ENCODE data around the gene MPZL3. TPM values are rescaled to one million over a fixed set of nuclear protein-coding genes. Genes with fewer than 3 reads are reported as not detected.

The MPZL3 gene
- total and polyA plus RNA-seq, 8 donors: 5.2 to 16.3 (median 7.6) TPM

- peaks cover 5 to 81% of the 10 kb centered on the region in 2 donors for H3K4me1 ChIP-seq
- H3K9me3 ChIP-seq: no peaks in the 10 kb centered on the region
- intact Hi-C loops (cut with DNase I): no loop called here
- peak; percentile 56 for ATAC-seq
- H3K27me3 ChIP-seq: no peaks in the 10 kb centered on the region
- peak within 1 kb of the TSS in 1 of 2 donors; percentile 31 for H3K4me3 ChIP-seq
- no peak for TF ChIP-seq CTCF (IDR thresholded peaks at IDR 0.05)
- peak within 1 kb of the TSS; percentile 2 to 87 for H3K27ac ChIP-seq
- H3K36me3 ChIP-seq: no peaks in the 10 kb centered on the region
- DNase-seq: no peak
These were observed 27.5 kb downstream of the MPZL3 start, which contains the start of gene JAML for GRCh38 chr11:118224511-118225188. TSS of gene JAML (minus strand) at chr11:118225011. CDS start at chr11:118214866, 10,145 bp downstream.

- peaks cover 0 to 81% of the 10 kb centered on the region in 2 donors for H3K4me1 ChIP-seq
- H3K36me3 ChIP-seq: no peaks in the 10 kb centered on the region
- H3K4me3 ChIP-seq: peak overlapping the region in 1 of 2 donors; percentile 31
- DNase-seq: no peak
- no peaks in the 10 kb centered on the region for H3K27me3 ChIP-seq
- ATAC-seq: peak; percentile 9
- peak overlapping the region in 1 of 2 donors; percentile 81 for H3K27ac ChIP-seq
- intact Hi-C loops (cut with DNase I): no loop called here
- TF ChIP-seq CTCF (IDR thresholded peaks at IDR 0.05): no peak
- H3K9me3 ChIP-seq: no peaks in the 10 kb centered on the region
These were observed 28.2 kb downstream of the MPZL3 start for GRCh38 chr11:118223992-118224391.

- TF ChIP-seq CTCF (IDR thresholded peaks at IDR 0.05): no peak
- DNase-seq: no peak
- intact Hi-C loops (cut with DNase I): no loop called here
- H3K4me3 ChIP-seq: peak overlapping the region in 1 of 2 donors; percentile 31
- H3K27me3 ChIP-seq: no peaks in the 10 kb centered on the region
- no peaks in the 10 kb centered on the region for H3K9me3 ChIP-seq
- peak overlapping the region in 1 of 2 donors; percentile 81 for H3K27ac ChIP-seq
- peaks cover 0 to 80% of the 10 kb centered on the region in 2 donors for H3K4me1 ChIP-seq
- H3K36me3 ChIP-seq: no peaks in the 10 kb centered on the region
- no peak for ATAC-seq
These were observed 28.6 kb downstream of the MPZL3 start for GRCh38 chr11:118223570-118223969.

GRCh38 chr11:118222437-118222836 lies 29.7 kb downstream of the MPZL3 start:
- Histone ChIP-seq H3K4me3 (no peak overlapping the region), H3K4me1 (peaks cover 0 to 80% of the 10 kb centered on the region in 2 donors), H3K27me3 (no peaks in the 10 kb centered on the region), H3K36me3 (no peaks in the 10 kb centered on the region), H3K9me3 (no peaks in the 10 kb centered on the region), H3K27ac (no peak overlapping the region)
- DNase-seq (no peak), ATAC-seq (no peak)
- TF ChIP-seq CTCF (IDR thresholded peaks at IDR 0.05): no peak
- intact Hi-C loops (cut with DNase I): no loop called here

GRCh38 chr11:118221419-118221818 lies 30.7 kb downstream of the MPZL3 start:
- TF ChIP-seq CTCF (IDR thresholded peaks at IDR 0.05): no peak
- Histone ChIP-seq H3K36me3 (no peaks in the 10 kb centered on the region), H3K4me1 (peaks cover 0 to 80% of the 10 kb centered on the region in 2 donors), H3K4me3 (no peak overlapping the region), H3K27ac (no peak overlapping the region), H3K27me3 (no peaks in the 10 kb centered on the region), H3K9me3 (no peaks in the 10 kb centered on the region)
- ATAC-seq (no peak), DNase-seq (no peak)
- intact Hi-C loops (cut with DNase I): no loop called here
